Frontal cortex (tissue), 4 donors: ENCODE data around the gene FGFRL1. TPM values are rescaled to one million over a fixed set of nuclear protein-coding genes. Genes with fewer than 3 reads are reported as not detected.
"Not testable (repeated sequence)": the region's sequence is repeated elsewhere in the genome, so short reads cannot be mapped to it uniquely, and the experiment has no call there.

Source experiments
- DNase-seq, 2 donors: peaks; one replicate each; pipeline ENCODE4 v3.0.0; 2012; ENCODE audit warnings: low spot score in 2 of 2
- FAIRE-seq: peaks from 2 replicates; lab custom pipeline; 2012; peaks lifted over from hg19 to GRCh38; lab: Jason Lieb, UNC
- total RNA-seq: library from RNA; depleted of rRNA; stranded (reverse); fragments of >200 nt; gene quantifications from one replicate; pipeline ENCODE4 v1.2.3, GENCODE V29; 2014
- donor health status: control.
- donor health status: control.
- donor health status: control.

FGFRL1 gene
- total RNA-seq, 1 donor from 2014 or later = 2.0 TPM

DNA sequence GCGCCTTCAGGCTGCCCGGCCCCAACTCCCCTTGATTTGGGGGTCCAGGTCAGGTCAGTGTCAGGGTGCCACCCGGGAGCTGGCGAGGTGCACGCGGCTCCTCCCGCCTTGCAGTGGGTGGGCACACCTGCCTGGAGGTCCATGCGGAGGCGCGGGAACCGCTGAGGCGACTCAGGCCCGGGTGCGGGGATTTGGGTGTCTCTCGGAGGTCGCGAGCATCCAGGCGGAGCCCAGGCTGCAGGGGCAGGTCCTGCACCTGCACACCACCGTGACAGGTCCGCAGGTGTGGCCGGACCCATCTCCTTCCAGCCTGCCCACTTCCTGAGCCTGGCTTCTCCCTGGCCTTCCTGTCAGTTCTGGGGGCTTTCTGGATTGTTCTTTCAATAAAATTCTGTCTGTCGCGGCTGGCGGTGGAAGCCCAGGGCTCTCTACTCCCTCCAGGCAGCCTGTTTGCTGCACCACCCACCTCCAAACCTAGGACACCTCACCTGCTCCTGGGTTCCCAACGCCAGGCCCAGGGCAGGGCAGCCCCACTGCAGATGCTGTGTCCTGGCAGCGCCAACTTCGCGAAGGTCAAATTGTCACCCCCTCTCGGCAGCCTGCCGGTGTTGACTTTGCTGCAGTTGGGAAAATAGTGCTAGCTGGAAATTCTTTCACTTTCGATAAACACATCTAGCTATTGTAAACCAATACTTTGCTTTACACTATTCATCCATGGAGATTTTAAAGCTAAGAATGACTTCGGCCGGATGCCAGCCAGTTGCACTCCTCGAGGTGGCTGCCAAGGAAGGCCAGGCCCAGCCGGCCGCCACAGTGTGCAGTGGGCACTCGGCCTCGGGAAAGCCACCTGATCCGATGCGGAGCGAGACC lies 35.9 kb downstream of the FGFRL1 start:
- FAIRE-seq = no peak
- peak; percentile 23 to 28 for DNase-seq

- FAIRE-seq (no peak), DNase-seq (peak in 1 of 2 donors; percentile 20)
Measured at GRCh38 chr4:1047976-1048772, 36.7 kb downstream of the FGFRL1 start.

DNA sequence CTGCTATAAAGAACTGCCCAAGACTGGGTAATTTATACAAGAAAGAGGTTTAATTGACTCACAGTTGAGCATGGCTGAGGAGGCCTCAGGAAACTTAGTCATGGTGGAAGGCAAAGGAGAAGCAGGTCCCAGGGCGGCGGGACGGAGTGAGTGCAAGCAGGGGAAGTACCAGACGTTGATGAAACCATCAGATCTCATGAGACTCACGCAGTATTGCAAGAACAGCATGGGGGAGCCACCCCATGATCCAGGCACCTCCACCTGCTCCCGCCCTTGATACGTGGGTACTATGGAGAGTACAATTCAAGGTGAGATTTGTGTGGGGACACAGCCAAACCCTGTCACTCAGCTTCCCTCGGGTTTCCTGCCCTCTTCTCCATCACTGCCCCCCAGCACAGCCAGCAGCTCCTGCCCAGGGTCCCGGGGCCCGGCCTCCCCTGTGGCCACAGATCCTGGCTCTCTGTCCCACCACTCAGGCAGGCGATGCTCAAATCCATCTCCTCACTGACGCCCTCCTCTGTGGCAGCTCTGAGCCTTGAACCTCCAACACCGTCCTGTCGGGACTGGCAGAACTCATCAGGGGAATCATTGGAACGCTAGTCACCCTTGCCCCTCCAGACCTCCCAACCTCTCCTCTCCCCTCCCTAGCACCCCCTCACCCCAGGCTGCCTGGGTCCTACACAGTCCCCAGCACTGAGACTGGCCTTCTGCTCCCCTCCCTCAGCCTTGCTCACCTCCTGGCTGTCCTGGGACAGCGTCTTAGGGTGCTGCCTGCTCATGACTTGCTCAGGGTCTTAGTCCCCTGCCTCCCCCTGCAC lies 37.6 kb downstream of the FGFRL1 start:
- no peak for DNase-seq
- FAIRE-seq = no peak

GRCh38 chr4:1049591-1049905 lies 38.1 kb downstream of the FGFRL1 start:
- FAIRE-seq (no peak), DNase-seq (no peak)

DNA sequence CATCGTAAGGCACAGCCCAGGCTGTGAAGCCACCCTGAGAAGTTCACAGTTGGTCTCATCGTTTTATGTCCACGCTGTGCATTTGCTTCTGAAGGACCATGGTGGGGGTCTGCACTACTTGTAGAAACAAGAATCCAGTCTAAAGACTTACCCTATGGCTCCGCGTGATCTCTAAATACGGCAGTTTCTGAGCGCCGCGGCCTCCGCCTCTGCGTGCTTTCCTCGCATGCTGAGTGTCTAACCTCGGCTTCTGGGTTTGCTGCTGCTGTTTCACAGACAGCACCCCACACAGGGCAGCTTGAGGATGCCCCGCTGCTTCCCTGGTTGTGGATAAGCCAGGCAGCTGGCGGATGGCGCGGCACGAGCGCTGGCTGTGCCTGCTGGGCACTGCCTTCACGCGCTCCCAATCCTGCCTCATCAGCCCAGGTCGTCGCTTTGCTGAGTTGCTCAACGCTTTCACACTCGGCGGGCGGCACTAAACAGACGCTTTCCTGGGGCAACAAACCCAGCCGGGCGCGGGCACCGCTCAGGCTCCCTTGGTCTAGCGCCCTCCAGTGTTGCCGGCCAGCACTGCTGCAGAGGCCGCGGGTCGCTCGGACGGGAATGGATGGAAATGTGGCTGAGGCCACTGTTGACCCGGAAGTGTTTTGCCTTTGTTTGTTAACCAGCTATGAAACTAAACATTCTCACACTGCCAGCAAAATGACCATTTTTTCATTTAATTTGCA lies 39.2 kb downstream of the FGFRL1 start:
- DNase-seq = peak in 1 of 2 donors; percentile 68
- no peak for FAIRE-seq

- DNase-seq = no peak
- no peak for FAIRE-seq
Measured at GRCh38 chr4:1051472-1051871, 40.0 kb downstream of the FGFRL1 start.

DNA sequence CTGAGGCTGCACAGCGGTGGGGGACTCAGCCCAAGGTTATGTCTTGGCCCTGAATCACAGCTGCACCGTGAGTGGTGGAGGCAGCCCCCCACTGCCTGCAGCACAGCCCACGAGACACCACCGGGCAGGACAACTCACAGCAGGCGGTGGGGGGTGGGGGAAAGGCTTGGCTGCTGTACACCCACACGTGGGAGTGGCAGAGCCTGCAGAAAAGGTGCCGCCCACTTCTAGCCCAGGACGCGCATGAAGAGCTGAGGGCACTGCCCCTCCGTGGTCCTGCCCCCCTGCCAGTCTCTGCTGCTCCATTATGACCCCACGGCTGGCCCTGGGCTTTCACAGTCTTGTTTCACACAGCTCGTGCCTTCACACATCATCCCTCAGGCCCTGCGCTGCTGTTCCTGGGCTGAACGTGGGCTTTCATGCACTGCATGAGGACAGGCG lies 40.8 kb downstream of the FGFRL1 start:
- FAIRE-seq (no peak), DNase-seq (no peak)

GRCh38 chr4:1053080-1053661 lies 41.7 kb downstream of the FGFRL1 start:
- no peak for FAIRE-seq
- DNase-seq = no peak

GRCh38 chr4:1053891-1054290 lies 42.5 kb downstream of the FGFRL1 start:
- FAIRE-seq, DNase-seq: not testable (repeated sequence)

- not testable (repeated sequence) for DNase-seq, FAIRE-seq
Measured at GRCh38 chr4:1054696-1055242, 43.3 kb downstream of the FGFRL1 start.

GRCh38 chr4:1055243-1055701 lies 43.8 kb downstream of the FGFRL1 start:
- not testable (repeated sequence) for FAIRE-seq, DNase-seq

GRCh38 chr4:1055721-1056590 lies 44.5 kb downstream of the FGFRL1 start:
- DNase-seq (no peak), FAIRE-seq (no peak)

DNA sequence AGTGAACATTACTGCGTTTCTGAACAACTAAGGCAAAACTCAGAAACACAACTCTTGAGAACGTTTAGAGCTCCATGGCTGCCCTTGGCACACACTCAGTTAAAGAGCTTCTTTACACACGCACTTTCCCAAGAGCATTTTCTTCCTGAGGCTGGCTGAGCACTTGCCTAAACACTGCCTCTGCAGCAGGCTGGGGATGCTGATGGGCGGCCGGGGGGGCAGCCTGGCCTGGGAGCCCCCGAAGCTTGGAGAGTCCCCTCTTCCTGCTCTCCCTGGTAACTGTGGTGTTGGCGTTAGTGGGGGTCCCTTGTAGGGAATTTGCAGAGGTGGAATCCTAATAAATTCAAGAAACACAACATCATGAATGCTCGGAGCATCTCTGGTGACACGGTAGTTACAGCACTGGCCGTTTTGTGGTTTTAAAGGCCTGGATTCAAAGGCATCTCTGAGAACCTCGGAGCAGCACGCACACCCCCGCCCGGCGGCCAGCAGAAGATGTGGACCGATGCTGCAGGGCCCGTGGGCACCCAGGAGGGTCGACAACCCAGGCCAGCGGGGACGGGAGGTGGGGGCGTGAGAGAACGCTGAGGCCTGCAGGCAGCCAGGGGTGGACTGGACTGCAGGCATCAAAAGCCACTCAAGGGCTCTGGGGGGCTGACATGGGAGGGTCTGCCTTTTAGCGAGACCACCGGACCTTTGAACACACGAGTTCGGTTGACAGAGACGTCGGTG lies 45.4 kb downstream of the FGFRL1 start:
- FAIRE-seq (no peak), DNase-seq (no peak)

DNA sequence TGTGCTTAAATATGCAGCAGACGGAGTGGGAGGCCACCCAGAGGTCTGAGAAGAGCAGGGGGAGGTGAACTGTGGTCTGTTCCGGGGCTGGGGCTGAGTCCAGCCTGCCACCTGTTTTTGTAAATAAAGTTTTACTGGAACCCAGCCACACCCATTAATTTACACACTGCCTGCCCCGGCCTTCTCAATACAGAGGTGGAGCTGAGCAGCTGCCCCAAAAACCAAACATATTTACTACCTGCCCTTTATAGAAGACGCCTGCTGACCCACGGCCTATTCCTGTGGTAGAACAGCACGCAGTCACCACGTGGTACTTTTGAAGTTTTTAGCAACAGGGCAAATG lies 45.9 kb downstream of the FGFRL1 start:
- DNase-seq (no peak), FAIRE-seq (no peak)

GRCh38 chr4:1058198-1058996 lies 47.0 kb downstream of the FGFRL1 start:
- FAIRE-seq (no peak), DNase-seq (no peak)

DNA sequence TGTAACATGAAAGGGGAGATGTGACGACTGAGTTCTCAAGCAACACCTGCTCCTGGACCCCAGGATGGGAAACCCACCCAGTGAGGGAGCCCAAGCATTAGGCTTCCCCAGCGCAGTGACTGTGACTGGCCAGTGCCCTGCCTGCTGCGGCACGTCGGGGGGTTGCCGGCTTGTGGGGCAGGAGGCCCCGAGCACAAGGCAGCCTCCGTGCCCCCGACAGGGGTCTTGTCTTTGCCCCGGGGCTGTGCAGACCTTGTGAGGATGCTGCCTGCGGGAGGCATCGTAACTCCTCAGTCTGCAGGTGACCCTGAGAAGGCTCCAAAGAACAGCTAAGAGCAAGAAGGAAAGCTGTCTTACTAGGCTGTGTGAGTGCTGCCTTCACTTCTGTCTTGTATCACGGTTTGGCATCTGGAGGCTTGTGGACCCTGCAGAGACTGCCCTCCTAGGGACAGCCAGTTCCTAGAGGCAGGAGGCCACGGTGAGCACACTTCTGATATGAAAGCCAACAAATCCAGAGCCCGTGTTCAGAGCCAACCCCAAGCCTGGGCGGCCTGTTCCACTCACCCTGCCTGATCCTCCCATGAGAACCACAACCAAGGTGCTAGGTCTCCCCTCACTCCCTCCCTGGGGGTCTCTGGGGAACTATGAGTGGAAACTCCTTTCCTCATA lies 47.7 kb downstream of the FGFRL1 start:
- DNase-seq (no peak), FAIRE-seq (no peak)
